Measurements from ENCODE around the gene NUDT21. TPM values are rescaled to one million over a fixed set of nuclear protein-coding genes. Genes with fewer than 3 reads are reported as not detected.

The NUDT21 gene
- total RNA-seq, 4 donors from 2014 or later: 26.1 to 43.6 (median 34.2) TPM

GRCh38 chr16:56424791-56425438 lies 26.2 kb downstream of the NUDT21 start:
- Histone ChIP-seq H3K27ac (peak overlapping the region; percentile 83 to 93 (median 88)), H3K27me3 (no peaks in the 10 kb centered on the region), H3K4me3 (peak overlapping the region; percentile 88 to 99 (median 93)), H3K4me1 (peaks cover 0 to 17% (median 4%) of the 10 kb centered on the region in 4 donors), H3K9me3 (no peaks in the 10 kb centered on the region), H3K36me3 (no peaks in the 10 kb centered on the region)
- DNase-seq: peak in 2 of 3 donors; percentile 41 to 57
- no peak for TF ChIP-seq CTCF (IDR thresholded peaks at IDR 0.05)
- peak in 1 of 2 donors; percentile 80 for TF ChIP-seq POLR2A (IDR thresholded peaks at IDR 0.05)

DNA sequence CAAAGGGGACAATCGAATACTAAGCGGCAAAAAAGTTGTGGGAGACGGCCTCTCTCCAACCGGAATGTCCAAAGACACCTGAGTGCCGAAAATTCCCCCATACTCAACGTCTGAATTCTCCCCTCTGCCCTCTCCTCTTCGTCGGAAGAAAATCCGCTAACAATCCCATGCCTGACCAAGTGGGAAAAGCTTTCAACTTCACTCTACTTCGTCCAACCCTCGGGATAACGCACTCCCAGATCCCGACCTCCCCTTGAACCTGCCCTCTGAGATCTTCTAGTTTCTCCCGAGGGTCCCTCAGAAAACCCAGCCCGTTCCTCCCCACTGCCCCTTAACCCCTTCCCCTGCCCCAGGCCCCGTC lies 26.7 kb downstream of the NUDT21 start:
- Histone ChIP-seq H3K4me3 (peak overlapping the region; percentile 88 to 99 (median 93)), H3K27me3 (no peaks in the 10 kb centered on the region), H3K9me3 (no peaks in the 10 kb centered on the region), H3K36me3 (no peaks in the 10 kb centered on the region), H3K4me1 (peaks cover 0 to 17% (median 4%) of the 10 kb centered on the region in 4 donors), H3K27ac (peak overlapping the region; percentile 83 to 93 (median 88))
- no peak for DNase-seq
- TF ChIP-seq POLR2A (IDR thresholded peaks at IDR 0.05): no peak
- no peak for TF ChIP-seq CTCF (IDR thresholded peaks at IDR 0.05)

- Histone ChIP-seq H3K4me3 (peak overlapping the region; percentile 88 to 99 (median 93)), H3K4me1 (peaks cover 0 to 17% (median 4%) of the 10 kb centered on the region in 4 donors), H3K36me3 (no peaks in the 10 kb centered on the region), H3K27me3 (no peaks in the 10 kb centered on the region), H3K9me3 (no peaks in the 10 kb centered on the region), H3K27ac (peak overlapping the region; percentile 83 to 93 (median 88))
- no peak for TF ChIP-seq CTCF (IDR thresholded peaks at IDR 0.05)
- TF ChIP-seq POLR2A (IDR thresholded peaks at IDR 0.05): no peak
- DNase-seq: no peak
Observed at GRCh38 chr16:56423584-56424403, 27.3 kb downstream of the NUDT21 start.

- no peak for DNase-seq
- Histone ChIP-seq H3K36me3 (no peaks in the 10 kb centered on the region), H3K4me1 (peaks cover 0 to 17% (median 4%) of the 10 kb centered on the region in 4 donors), H3K27ac (peak overlapping the region in 1 of 4 donors; percentile 93), H3K4me3 (peak overlapping the region in 2 of 4 donors; percentile 10 to 91), H3K27me3 (no peaks in the 10 kb centered on the region), H3K9me3 (no peaks in the 10 kb centered on the region)
- TF ChIP-seq CTCF (IDR thresholded peaks at IDR 0.05): no peak
- TF ChIP-seq POLR2A (IDR thresholded peaks at IDR 0.05): no peak
Observed at GRCh38 chr16:56422896-56423441, 28.2 kb downstream of the NUDT21 start.

GRCh38 chr16:56421976-56422669 lies 29.0 kb downstream of the NUDT21 start:
- no peak for TF ChIP-seq CTCF (IDR thresholded peaks at IDR 0.05)
- H3K27ac ChIP-seq: peak overlapping the region in 1 of 4 donors; percentile 93
- peaks cover 0 to 17% (median 4%) of the 10 kb centered on the region in 4 donors for H3K4me1 ChIP-seq
- no peaks in the 10 kb centered on the region for H3K27me3 ChIP-seq
- H3K9me3 ChIP-seq: no peaks in the 10 kb centered on the region
- H3K36me3 ChIP-seq: no peaks in the 10 kb centered on the region
- DNase-seq: no peak
- H3K4me3 ChIP-seq: peak overlapping the region in 1 of 4 donors; percentile 10
